ENCODE data around the gene CTBP2. TPM values are rescaled to one million over a fixed set of nuclear protein-coding genes. Genes with fewer than 3 reads are reported as not detected.

CTBP2 gene
- total RNA-seq, 3 donors from 2014 or later: 53.1 to 91.2 (median 65.9) TPM

DNA sequence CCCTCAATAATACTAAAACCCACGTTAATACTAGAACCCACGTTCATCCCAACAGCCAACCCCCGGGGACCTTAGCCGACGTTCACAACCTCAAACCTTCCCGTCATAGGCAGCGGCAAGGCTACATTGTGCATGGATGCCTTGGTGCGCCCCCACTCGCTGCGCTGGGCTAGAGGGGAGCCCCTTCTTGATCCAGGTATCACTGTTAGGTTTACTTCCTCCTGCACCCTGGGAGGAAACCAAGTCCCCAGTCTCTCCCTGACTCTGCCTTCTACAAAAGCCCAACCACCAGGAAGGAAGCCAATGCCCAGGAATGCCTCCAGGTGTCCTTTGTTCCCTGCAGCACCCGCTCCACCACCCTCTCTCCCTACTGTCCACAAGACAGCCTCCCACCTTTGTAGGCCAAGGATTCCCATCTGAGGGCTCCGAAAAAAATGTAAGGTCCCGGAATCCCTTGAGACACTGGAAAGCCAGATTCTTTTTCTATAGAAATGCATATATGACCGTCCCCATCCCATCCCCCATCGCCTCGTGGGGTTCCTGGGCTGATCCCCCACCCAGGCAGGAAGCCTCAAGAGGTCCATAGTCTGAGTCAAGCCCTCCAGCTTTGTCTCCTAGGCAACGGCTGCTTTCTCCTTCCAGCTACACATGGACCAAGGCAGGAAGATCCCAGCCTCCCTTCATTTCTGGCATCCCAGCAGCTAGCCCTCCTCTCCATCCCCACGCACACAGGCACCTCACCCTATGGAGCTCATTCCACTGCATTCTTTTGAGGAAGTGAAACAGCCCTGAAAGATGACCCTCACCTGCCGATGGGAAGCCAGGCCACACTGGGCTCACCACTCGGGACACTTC, 25.2 kb downstream of the CTBP2 start:
- no peaks in the 10 kb centered on the region for H3K27me3 ChIP-seq
- DNase-seq (ENCODE audit: low spot score in 2 of 2): peak in 1 of 2 donors; percentile 57
- H3K9me3 ChIP-seq: no peaks in the 10 kb centered on the region
- no peak overlapping the region for H3K4me3 ChIP-seq
- no peak for TF ChIP-seq POLR2A (IDR thresholded peaks at IDR 0.05)
- no peak for TF ChIP-seq POLR2AphosphoS5 (IDR thresholded peaks at IDR 0.05)
- TF ChIP-seq, protein P1, sequence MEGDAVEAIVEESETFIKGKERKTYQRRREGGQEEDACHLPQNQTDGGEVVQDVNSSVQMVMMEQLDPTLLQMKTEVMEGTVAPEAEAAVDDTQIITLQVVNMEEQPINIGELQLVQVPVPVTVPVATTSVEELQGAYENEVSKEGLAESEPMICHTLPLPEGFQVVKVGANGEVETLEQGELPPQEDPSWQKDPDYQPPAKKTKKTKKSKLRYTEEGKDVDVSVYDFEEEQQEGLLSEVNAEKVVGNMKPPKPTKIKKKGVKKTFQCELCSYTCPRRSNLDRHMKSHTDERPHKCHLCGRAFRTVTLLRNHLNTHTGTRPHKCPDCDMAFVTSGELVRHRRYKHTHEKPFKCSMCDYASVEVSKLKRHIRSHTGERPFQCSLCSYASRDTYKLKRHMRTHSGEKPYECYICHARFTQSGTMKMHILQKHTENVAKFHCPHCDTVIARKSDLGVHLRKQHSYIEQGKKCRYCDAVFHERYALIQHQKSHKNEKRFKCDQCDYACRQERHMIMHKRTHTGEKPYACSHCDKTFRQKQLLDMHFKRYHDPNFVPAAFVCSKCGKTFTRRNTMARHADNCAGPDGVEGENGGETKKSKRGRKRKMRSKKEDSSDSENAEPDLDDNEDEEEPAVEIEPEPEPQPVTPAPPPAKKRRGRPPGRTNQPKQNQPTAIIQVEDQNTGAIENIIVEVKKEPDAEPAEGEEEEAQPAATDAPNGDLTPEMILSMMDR (IDR thresholded peaks at IDR 0.05): no peak
- H3K27ac ChIP-seq: no peak overlapping the region
- no peaks in the 10 kb centered on the region for H3K4me1 ChIP-seq
- H3K36me3 ChIP-seq: no peaks in the 10 kb centered on the region
- intact Hi-C loops (cut with DNase I; ENCODE audit: low total_unique reads): no loop called here

DNA sequence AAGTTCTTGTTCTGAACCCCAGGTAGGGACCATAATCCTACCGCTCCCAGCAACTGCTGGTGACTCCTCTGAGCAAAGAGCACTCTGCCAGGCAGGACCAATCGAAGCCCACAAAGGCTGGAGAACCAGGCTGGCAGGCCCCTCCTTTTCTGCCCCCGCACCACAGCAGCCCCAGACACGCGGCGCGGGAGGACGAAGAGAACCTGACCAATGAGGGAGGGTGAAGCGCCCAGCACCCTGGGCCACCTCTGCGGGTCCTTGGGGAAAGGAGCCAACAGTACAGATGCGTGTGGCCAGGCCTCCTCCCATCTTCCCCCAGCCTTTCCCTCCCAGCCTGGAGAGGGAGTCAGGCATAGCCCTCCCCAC, 25.9 kb downstream of the CTBP2 start:
- no peaks in the 10 kb centered on the region for H3K36me3 ChIP-seq
- no peak overlapping the region for H3K4me3 ChIP-seq
- H3K27ac ChIP-seq: peak overlapping the region in 1 of 2 donors; percentile 33
- H3K4me1 ChIP-seq: no peaks in the 10 kb centered on the region
- intact Hi-C loops (cut with DNase I; ENCODE audit: low total_unique reads): no loop called here
- no peaks in the 10 kb centered on the region for H3K27me3 ChIP-seq
- TF ChIP-seq, protein P1 (IDR thresholded peaks at IDR 0.05): no peak
- TF ChIP-seq POLR2AphosphoS5 (IDR thresholded peaks at IDR 0.05): no peak
- no peak for TF ChIP-seq POLR2A (IDR thresholded peaks at IDR 0.05)
- no peaks in the 10 kb centered on the region for H3K9me3 ChIP-seq
- DNase-seq (ENCODE audit: low spot score in 2 of 2): peak in 1 of 2 donors; percentile 40

DNA sequence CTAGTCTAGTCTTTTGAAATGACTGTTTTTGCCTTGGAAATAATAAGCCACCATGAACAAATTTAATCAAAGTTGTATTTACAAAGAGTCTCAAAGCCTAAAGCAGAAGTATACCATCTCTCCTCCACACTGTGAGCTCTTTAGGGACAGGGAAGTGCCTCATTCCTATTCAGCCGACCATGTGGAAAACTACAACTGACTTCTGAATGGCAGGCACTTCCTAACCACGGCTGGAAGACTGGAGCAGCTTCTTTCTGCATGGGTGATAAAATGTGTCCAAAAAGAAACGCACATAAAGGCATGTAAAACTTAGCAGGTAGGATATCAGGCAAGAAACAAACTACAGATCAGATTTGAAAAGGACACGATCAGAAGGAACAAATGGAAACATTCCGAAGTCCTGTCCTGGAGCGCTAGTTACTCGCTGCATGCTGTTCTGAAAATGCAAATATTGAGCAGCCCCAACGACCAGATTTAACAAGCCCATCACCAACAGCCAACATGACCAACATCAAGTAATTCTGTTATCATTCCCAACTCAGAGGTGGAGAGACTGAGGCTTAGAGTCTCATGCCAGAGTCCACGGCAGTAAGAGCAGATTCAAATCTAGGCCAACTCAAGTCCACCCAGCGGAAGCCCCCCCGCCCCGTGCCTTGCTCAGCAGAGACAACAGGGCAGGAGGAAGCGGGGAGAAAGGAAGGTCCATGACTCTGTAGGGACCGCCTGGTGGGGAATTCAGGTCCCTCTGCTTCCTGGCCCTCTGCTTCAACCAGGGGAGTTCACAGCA, 26.5 kb downstream of the CTBP2 start:
- H3K9me3 ChIP-seq: no peaks in the 10 kb centered on the region
- H3K4me3 ChIP-seq: no peak overlapping the region
- peaks cover 0 to 3% of the 10 kb centered on the region in 2 donors for H3K4me1 ChIP-seq
- TF ChIP-seq POLR2AphosphoS5 (IDR thresholded peaks at IDR 0.05) (no peak), POLR2A (IDR thresholded peaks at IDR 0.05) (no peak)
- TF ChIP-seq, protein P1 (IDR thresholded peaks at IDR 0.05): no peak
- no peaks in the 10 kb centered on the region for H3K36me3 ChIP-seq
- peak overlapping the region in 1 of 2 donors; percentile 33 for H3K27ac ChIP-seq
- peak in 1 of 2 donors; percentile 30 for DNase-seq (ENCODE audit: low spot score in 2 of 2)
- intact Hi-C loops (cut with DNase I; ENCODE audit: low total_unique reads): no loop called here
- no peaks in the 10 kb centered on the region for H3K27me3 ChIP-seq

DNA sequence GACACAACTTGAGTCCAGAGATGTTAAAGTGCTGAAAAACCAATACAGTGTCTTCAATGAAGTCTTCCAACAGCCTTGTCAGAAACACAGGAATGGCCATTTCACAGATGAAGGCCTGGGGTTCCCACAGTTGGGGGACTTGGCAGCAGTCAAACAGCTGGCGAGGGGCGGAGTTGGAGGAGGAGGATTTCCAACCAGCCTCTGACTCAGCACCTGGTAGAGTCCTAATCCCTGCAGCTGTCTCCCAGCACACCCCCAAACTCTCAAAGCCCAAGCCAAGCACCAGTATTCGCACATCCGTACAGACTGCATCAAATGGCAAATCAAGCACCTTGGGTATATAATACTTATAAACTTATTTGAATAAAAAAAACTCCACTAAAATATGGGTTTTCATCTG, 28.0 kb downstream of the CTBP2 start:
- intact Hi-C loops (cut with DNase I; ENCODE audit: low total_unique reads): no loop called here
- no peaks in the 10 kb centered on the region for H3K36me3 ChIP-seq
- no peak for TF ChIP-seq POLR2A (IDR thresholded peaks at IDR 0.05)
- TF ChIP-seq, protein P1 (IDR thresholded peaks at IDR 0.05): no peak
- no peak for TF ChIP-seq POLR2AphosphoS5 (IDR thresholded peaks at IDR 0.05)
- H3K27ac ChIP-seq: no peak overlapping the region
- peaks cover 0 to 3% of the 10 kb centered on the region in 2 donors for H3K4me1 ChIP-seq
- no peaks in the 10 kb centered on the region for H3K27me3 ChIP-seq
- peak in 1 of 2 donors; percentile 19 for DNase-seq (ENCODE audit: low spot score in 2 of 2)
- H3K4me3 ChIP-seq: no peak overlapping the region
- no peaks in the 10 kb centered on the region for H3K9me3 ChIP-seq

DNA sequence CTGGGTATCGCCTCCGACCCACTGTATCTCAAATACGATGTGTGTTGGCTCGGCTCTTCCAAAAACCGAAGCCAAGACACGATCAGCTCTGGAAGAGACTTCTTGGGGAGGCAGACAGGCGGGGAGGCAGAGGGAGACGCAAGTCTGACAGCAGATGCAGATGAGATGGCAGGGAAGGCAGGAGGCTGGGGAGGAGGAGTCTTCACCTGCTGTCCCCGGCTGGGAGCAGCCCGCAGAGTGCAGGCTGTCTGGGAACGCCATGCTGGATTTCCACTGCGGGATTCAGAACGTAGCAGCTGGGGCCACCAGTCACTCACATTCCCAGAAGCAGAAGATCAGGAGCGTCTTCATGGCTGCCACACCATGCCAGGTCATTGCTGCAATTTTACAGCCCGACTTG, 29.4 kb downstream of the CTBP2 start:
- TF ChIP-seq, protein P1 (IDR thresholded peaks at IDR 0.05): no peak
- TF ChIP-seq POLR2AphosphoS5 (IDR thresholded peaks at IDR 0.05): no peak
- no peak for TF ChIP-seq POLR2A (IDR thresholded peaks at IDR 0.05)
- no peak for DNase-seq (ENCODE audit: low spot score in 2 of 2)
- intact Hi-C loops (cut with DNase I; ENCODE audit: low total_unique reads): loop anchor here (1.0 kb wide), 1 partner anchor 18 kb away; no protein-coding TSS in a partner anchor

More for the DNA sequence above, 29.4 kb downstream of the CTBP2 start:
- no peaks in the 10 kb centered on the region for H3K9me3 ChIP-seq
- H3K27ac ChIP-seq: peak overlapping the region in 1 of 2 donors; percentile 57
- H3K36me3 ChIP-seq: no peaks in the 10 kb centered on the region
- H3K4me1 ChIP-seq: peaks cover 0 to 3% of the 10 kb centered on the region in 2 donors
- H3K27me3 ChIP-seq: no peaks in the 10 kb centered on the region
- no peak overlapping the region for H3K4me3 ChIP-seq

Data from breast epithelium (tissue), 4 donors.